ENCODE measurements around the gene CPN1.

The CPN1 gene

DNA sequence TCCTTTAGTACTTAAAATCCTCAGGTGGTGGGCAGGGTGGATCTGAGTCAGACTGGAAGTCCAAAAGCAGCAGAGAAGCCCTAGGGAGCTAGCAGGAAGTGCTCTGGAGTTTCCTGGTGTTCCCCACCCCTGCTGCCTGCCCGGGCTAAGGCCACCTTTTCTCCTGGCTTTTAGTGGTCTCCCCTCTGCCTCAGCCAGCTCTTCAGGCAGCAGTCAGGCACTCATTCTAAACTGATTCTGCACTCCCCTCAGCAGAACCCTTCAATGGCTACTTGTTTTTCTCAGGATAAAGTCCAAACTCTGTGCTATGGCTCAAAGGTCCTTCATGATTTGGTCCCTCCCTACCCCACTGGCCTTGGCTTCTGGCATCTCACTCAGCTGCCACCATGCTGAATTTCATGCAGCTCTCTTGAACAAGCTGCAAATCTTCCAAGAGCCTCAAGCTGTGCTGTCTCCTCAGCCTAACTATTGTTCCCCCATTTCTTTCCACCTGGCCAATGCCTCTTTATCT, 43.1 kb downstream of the CPN1 start:
- Histone ChIP-seq H3K4me2 (ENCODE audit: low read depth, low read length, poor library complexity, severe bottlenecking) (no peak overlapping the region), H3K9me2 (replicated peaks; ENCODE audit: low read depth, low read length) (no peaks in the 10 kb centered on the region), H3K4me1 (ENCODE audit: insufficient read depth, low read length, poor library complexity, severe bottlenecking) (no peaks in the 10 kb centered on the region), H3K27me3 (ENCODE audit: insufficient read depth, low read length, poor library complexity, severe bottlenecking) (no peaks in the 10 kb centered on the region), H3K79me2 (ENCODE audit: insufficient read depth, low read length) (no peaks in the 10 kb centered on the region), H2AFZ (ENCODE audit: low read length) (0 out of 2 replicates have a peak overlapping the region, but pooled peaks have one; percentile 23), H3K9ac (ENCODE audit: low read depth, low read length, poor library complexity, severe bottlenecking) (no peak overlapping the region), H3K36me3 (ENCODE audit: insufficient read depth, low read length) (no peaks in the 10 kb centered on the region), H3K9me3 (ENCODE audit: insufficient read depth, low read depth, low read length) (no peaks in the 10 kb centered on the region), H3K4me3 (ENCODE audit: low read length, poor library complexity, severe bottlenecking) (no peak overlapping the region), H3F3A (ENCODE audit: low read depth) (no peaks in the 10 kb centered on the region), H4K20me1 (ENCODE audit: insufficient read depth, low read length, poor library complexity, severe bottlenecking) (no peaks in the 10 kb centered on the region)
- TF ChIP-seq, protein P1, sequence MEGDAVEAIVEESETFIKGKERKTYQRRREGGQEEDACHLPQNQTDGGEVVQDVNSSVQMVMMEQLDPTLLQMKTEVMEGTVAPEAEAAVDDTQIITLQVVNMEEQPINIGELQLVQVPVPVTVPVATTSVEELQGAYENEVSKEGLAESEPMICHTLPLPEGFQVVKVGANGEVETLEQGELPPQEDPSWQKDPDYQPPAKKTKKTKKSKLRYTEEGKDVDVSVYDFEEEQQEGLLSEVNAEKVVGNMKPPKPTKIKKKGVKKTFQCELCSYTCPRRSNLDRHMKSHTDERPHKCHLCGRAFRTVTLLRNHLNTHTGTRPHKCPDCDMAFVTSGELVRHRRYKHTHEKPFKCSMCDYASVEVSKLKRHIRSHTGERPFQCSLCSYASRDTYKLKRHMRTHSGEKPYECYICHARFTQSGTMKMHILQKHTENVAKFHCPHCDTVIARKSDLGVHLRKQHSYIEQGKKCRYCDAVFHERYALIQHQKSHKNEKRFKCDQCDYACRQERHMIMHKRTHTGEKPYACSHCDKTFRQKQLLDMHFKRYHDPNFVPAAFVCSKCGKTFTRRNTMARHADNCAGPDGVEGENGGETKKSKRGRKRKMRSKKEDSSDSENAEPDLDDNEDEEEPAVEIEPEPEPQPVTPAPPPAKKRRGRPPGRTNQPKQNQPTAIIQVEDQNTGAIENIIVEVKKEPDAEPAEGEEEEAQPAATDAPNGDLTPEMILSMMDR (conservative IDR thresholded peaks at IDR 0.05; ENCODE audit: low read length): no peak
- no peak for TF ChIP-seq EZH2phosphoT487 (IDR thresholded peaks at IDR 0.05; ENCODE audit: borderline replicate concordance)

DNA sequence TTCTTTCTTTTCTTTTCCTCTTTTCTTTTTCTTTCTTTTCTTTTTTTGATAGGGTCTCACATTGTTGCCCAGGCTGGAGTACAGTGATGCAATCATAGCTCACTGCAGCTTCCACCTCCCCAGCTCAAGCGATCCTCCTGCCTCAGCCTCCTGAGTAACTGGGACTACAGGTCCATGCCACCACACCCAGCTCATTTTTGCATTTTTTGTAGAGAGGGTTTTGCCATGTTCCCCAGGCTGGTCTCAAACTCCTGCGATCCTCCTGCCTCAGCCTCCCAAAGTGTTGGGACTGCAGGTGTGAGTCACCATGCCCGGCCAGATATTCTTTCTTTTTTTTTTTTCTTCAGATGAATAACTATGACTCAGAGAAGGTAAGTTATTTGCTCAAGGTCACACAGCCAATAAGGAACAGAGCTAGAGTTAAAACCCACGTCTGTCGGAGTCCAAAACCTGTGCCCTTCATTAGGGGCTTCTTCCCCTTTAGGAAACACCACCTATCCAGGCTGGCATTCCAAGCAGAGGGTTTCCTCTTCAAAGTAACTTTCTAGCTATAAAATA, 43.8 kb downstream of the CPN1 start:
- no peak overlapping the region for H3K4me2 ChIP-seq (ENCODE audit: low read depth, low read length, poor library complexity, severe bottlenecking)
- H3K4me1 ChIP-seq (ENCODE audit: insufficient read depth, low read length, poor library complexity, severe bottlenecking): no peaks in the 10 kb centered on the region
- no peaks in the 10 kb centered on the region for H4K20me1 ChIP-seq (ENCODE audit: insufficient read depth, low read length, poor library complexity, severe bottlenecking)
- no peaks in the 10 kb centered on the region for H3K36me3 ChIP-seq (ENCODE audit: insufficient read depth, low read length)
- H3K9me3 ChIP-seq (ENCODE audit: insufficient read depth, low read depth, low read length): no peaks in the 10 kb centered on the region
- H3K27me3 ChIP-seq (ENCODE audit: insufficient read depth, low read length, poor library complexity, severe bottlenecking): no peaks in the 10 kb centered on the region
- H3K9ac ChIP-seq (ENCODE audit: low read depth, low read length, poor library complexity, severe bottlenecking): no peak overlapping the region
- no peak overlapping the region for H2AFZ ChIP-seq (ENCODE audit: low read length)
- TF ChIP-seq EZH2phosphoT487 (IDR thresholded peaks at IDR 0.05; ENCODE audit: borderline replicate concordance): no peak
- TF ChIP-seq, protein P1 (conservative IDR thresholded peaks at IDR 0.05; ENCODE audit: low read length): no peak
- H3F3A ChIP-seq (ENCODE audit: low read depth): no peaks in the 10 kb centered on the region
- H3K4me3 ChIP-seq (ENCODE audit: low read length, poor library complexity, severe bottlenecking): no peak overlapping the region
- H3K79me2 ChIP-seq (ENCODE audit: insufficient read depth, low read length): no peaks in the 10 kb centered on the region
- H3K9me2 ChIP-seq (replicated peaks; ENCODE audit: low read depth, low read length): no peaks in the 10 kb centered on the region

DNA sequence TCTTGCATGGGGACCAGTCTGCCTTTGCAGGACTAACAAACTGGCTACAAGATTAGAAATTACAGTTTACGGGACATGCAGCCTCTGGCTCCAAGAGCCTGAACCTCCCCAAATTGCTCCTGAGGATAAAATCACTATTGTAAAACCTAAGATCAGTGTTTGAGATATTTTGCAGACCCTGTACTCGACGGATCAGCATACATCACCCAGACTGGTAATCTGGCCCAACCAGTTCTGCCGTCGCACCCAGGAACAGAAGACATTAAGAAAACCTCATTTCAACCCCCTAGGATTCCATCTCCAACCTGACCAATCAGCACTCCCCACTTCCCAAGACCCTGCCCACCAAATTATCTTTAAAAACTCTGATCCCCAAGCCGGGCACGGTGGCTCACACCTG, 44.8 kb downstream of the CPN1 start:
- no peaks in the 10 kb centered on the region for H3K9me3 ChIP-seq (ENCODE audit: insufficient read depth, low read depth, low read length)
- H3K4me1 ChIP-seq (ENCODE audit: insufficient read depth, low read length, poor library complexity, severe bottlenecking): no peaks in the 10 kb centered on the region
- H3K9me2 ChIP-seq (replicated peaks; ENCODE audit: low read depth, low read length): no peaks in the 10 kb centered on the region
- no peak overlapping the region for H3K4me2 ChIP-seq (ENCODE audit: low read depth, low read length, poor library complexity, severe bottlenecking)
- H3K27me3 ChIP-seq (ENCODE audit: insufficient read depth, low read length, poor library complexity, severe bottlenecking): no peaks in the 10 kb centered on the region
- H3K4me3 ChIP-seq (ENCODE audit: low read length, poor library complexity, severe bottlenecking): no peak overlapping the region
- H3K79me2 ChIP-seq (ENCODE audit: insufficient read depth, low read length): no peaks in the 10 kb centered on the region
- no peak overlapping the region for H3K9ac ChIP-seq (ENCODE audit: low read depth, low read length, poor library complexity, severe bottlenecking)
- no peaks in the 10 kb centered on the region for H3K36me3 ChIP-seq (ENCODE audit: insufficient read depth, low read length)
- H4K20me1 ChIP-seq (ENCODE audit: insufficient read depth, low read length, poor library complexity, severe bottlenecking): no peaks in the 10 kb centered on the region
- H2AFZ ChIP-seq (ENCODE audit: low read length): no peak overlapping the region
- no peaks in the 10 kb centered on the region for H3F3A ChIP-seq (ENCODE audit: low read depth)
- TF ChIP-seq EZH2phosphoT487 (IDR thresholded peaks at IDR 0.05; ENCODE audit: borderline replicate concordance): no peak
- TF ChIP-seq, protein P1 (conservative IDR thresholded peaks at IDR 0.05; ENCODE audit: low read length): no peak
